Neural progenitor cell (in vitro differentiated cells): ENCODE data around the gene RNASE9.

ENCODE experiments used
- EZH2phosphoT487 ChIP-seq: fragments of 200-600 bp; sonication (generic); IDR thresholded peaks from 2 replicates; pipeline ENCODE4 v1.6.1; 2017; ENCODE audit warnings: antibody characterized with exemption
- TF ChIP-seq, protein P1 (sequence below): fragments of 200-600 bp; sonication (generic); IDR thresholded peaks from 2 replicates; pipeline ENCODE4 v1.5.1; 2017; ENCODE audit warnings: antibody characterized with exemption, mild to moderate bottlenecking

DNA sequence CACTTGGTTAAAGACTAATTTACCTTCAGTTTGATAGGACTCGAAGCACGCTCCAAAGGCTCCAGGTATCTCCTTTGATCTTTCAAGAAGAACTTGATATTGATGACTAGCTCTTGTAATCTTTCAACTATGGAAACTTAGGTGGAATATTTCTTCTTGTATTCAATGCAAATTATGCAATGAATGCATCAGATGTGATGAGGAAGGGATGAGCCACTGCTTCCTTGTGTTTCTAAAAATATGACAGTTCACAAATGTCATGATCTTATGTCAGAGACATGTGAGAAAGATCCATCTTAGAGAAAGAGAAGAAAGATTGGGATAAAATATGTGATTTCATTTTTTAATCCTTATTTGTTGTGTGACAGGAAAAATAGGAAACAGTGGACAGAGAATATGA is 9.9 kb downstream of the RNASE9 start:
- TF ChIP-seq, protein P1, sequence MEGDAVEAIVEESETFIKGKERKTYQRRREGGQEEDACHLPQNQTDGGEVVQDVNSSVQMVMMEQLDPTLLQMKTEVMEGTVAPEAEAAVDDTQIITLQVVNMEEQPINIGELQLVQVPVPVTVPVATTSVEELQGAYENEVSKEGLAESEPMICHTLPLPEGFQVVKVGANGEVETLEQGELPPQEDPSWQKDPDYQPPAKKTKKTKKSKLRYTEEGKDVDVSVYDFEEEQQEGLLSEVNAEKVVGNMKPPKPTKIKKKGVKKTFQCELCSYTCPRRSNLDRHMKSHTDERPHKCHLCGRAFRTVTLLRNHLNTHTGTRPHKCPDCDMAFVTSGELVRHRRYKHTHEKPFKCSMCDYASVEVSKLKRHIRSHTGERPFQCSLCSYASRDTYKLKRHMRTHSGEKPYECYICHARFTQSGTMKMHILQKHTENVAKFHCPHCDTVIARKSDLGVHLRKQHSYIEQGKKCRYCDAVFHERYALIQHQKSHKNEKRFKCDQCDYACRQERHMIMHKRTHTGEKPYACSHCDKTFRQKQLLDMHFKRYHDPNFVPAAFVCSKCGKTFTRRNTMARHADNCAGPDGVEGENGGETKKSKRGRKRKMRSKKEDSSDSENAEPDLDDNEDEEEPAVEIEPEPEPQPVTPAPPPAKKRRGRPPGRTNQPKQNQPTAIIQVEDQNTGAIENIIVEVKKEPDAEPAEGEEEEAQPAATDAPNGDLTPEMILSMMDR: no peak
- TF ChIP-seq EZH2phosphoT487: no peak
